GM21526 (cell line): ENCODE measurements around the gene MEIOC.
"Not testable (repeated sequence)": the region's sequence is repeated elsewhere in the genome, so short reads cannot be mapped to it uniquely, and the experiment has no call there.

ENCODE experiments used
- ATAC-seq: cut with Tn5 transposase; IDR thresholded peaks from one replicate; pipeline ENCODE4 v1.9.1; 2021; ENCODE audit warnings: moderate library complexity; ENCODE audit not compliant: unreplicated experiment, low FRiP score

The MEIOC gene

DNA sequence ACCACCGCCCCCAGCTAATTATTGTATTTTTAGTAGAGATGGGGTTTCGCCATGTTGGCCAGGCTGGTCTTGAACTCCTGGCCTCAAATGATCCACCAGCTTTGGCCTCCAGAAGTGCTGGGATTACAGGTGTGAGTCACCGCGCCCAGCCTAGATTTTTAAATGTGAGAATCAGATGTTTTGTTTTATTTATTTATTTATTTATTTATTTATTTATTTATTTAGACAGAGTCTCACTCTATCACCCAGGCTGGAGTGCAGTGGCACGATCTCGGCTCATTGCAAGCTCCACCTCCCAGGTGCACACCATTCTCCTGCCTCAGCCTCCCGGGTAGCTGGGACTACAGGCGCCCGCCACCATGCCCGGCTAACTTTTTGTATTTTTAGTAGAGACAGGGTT is 44.0 kb downstream of the MEIOC start:
- ATAC-seq = not testable (repeated sequence)

DNA sequence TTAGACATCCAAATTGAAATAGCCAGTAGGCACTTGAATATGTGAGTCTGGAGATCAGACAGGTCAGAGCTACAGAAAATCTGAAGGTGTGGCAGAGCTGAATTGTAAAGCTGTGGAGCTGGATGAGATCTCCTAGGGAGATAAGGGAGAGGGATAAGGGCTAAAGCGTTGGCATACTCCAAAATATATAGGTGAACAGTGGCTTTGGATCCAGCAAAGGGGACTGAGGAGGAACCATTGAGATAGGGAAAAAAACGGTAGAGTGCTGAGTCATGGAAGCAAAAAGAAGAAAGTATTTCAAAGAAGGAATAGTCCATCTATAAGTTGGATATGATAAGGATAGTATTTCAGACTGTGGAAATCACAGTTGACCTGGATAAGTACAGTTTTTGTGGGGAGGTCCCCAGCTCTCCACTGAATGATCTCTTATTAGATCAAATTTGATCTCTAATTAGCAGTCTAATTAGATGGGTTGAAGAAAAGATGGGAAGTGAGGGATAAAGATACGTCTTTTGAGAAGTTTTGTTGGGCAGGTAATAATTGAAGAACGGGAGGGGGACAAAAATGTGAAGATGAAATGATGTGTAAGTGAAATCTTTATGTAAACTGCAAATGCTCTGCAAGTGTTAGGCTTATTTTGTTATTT is 51.6 kb downstream of the MEIOC start:
- no peak for ATAC-seq

DNA sequence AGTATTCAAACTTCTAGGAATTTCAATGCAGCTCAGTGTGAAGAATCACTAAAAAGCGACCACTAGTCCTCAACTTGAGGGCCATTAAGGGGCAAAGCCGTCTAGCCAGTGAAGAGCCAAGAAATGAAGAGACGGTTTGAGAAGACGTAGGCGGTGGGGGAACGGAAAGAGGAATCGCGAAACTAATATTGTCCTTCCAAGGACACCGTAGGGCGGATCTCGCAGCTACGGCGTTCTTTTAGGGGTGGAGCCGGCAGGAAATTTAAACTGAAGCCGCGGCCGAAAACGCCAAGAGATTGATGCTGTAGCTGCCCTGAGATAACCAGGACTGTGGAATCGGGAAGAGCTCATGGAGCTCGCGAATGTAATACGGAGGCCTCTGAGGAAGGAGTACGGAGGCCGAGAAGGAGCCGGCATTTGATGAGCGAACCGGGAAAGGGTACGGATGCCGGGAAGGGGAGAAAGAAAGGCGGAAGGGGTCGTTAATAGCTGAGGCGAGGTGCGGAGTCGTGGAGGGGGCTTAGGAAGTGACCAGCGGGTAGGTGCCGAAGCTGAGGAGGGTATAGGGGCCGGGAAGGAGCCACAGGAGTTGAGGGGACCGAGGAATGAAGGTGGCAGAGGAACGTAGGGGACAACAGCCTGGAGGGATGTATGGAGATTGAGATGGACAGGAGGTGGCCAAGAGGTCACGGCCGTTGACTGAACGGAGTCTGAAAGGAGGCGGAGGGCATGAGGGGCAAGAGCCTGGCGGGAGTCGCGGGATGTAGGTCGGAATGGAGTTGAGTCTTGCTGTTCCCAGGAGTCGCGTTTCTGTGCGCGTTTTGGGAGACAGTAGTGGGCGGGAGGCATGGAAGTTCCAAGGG is 52.4 kb downstream of the MEIOC start, which contains the start of gene DBF4B:
DBF4B (plus strand) TSS at position 265 of the 863 bp plus-strand sequence; CDS start at position 421, 156 bp downstream.
- peak; percentile 76 for ATAC-seq

DNA sequence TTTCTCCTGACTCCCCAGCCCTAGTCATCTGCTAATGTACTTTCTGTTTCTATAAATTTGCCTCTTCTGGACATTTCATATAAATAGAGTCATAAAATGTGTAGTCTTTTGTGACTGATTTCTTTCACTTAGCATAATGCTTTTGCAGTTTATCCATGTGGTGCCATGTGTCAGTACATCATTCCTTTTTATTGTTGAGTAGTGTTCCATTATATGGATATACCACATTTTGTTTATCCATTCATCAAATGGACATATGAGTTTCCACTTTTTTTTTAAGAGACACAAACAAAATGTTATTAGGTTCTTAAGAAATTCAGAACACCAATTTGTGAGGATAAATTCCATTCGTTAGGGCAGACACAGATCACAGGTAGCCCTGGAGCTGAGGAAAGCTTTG is 63.2 kb downstream of the MEIOC start:
- ATAC-seq = no peak

DNA sequence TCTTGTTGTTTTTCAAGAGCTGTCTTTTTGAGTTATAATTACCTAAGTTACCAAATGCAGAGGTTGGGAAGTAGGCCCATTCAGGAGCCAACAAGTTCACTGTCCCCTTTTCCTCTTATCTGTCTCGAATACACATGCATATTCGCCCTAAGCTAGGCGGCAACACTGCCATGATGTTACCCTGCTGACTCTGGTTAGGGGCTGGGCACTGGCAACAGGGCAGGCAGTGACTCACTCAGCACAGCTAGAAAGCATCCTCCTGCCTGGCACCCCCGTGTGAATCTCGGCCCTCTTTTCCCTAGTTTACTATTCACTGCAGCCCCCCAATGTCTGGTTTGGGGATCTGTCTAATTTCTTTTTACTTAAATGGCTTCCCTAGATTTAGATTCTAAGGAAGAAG is 66.0 kb downstream of the MEIOC start:
- no peak for ATAC-seq
